Psoas muscle (tissue), 8 donors: Measurements from ENCODE around the gene RAD51C. TPM values are rescaled to one million over a fixed set of nuclear protein-coding genes. Genes with fewer than 3 reads are reported as not detected.
A peak's percentile ranks its signal among the peaks of the same experiment; 100 is the strongest.

Source experiments
- ATAC-seq, 4 donors: fragments of 200-7000 bp; cut with Tn5 transposase; one replicate each; pipeline ENCODE4 v1.9.1; 2020; ENCODE audit warnings: moderate library complexity in 3 of 4, mild to moderate bottlenecking in 2 of 4
- DNase-seq, 2 donors: peaks; one replicate each; pipeline ENCODE4 v3.0.0-alpha.2; 2020
- H3K27ac ChIP-seq: fragments of 200-600 bp; one replicate; pipeline ENCODE4 v1.8.0; 2022
- H3K27me3 ChIP-seq, 3 donors: fragments of 200-600 bp in 1 of 3; one replicate each; pipeline versions ENCODE4 v1.6.1 to v1.8.0; 2013 to 2022; ENCODE audit warnings: low read length in 2 of 3, mild to moderate bottlenecking in 2 of 3, moderate library complexity in 1 of 3; ENCODE audit not compliant: insufficient read depth in 3 of 3
- H3K36me3 ChIP-seq, 2 donors: fragments of 200-600 bp in 1 of 2; one replicate each; pipeline versions ENCODE4 v1.6.1 to v1.8.0; 2013 to 2022; ENCODE audit warnings: low read depth in 1 of 2, mild to moderate bottlenecking in 1 of 2, moderate library complexity in 1 of 2; ENCODE audit not compliant: insufficient read depth in 1 of 2
- H3K4me1 ChIP-seq: fragments of 200-600 bp; one replicate; pipeline ENCODE4 v1.8.0; 2022
- H3K4me3 ChIP-seq: fragments of 200-600 bp; one replicate; pipeline ENCODE4 v1.8.0; 2022; ENCODE audit warnings: mild to moderate bottlenecking
- H3K9me3 ChIP-seq: fragments of 200-600 bp; one replicate; pipeline ENCODE4 v1.8.0; 2022
- CTCF ChIP-seq: fragments of 200-600 bp; IDR thresholded peaks from one replicate; pipeline ENCODE4 v1.8.0; 2022; ENCODE audit warnings: antibody characterized with exemption
- WGBS, 3 donors: extraction: QIAGEN DNeasy Blood & Tissue Kit; methylation state at CpG; one replicate each; pipeline versions ENCODE4 v1.1.6 to v1.1.7; 2013; 5-methylcytosine and 5-hydroxymethylcytosine counted together
- intact Hi-C, 2 donors: fragments of 100-400 bp; cut with DNase I; formaldehyde crosslinking; loops; one replicate each; pipeline versions ENCODE4 v1.11.0 to v1.14.2; 2022
- polyA plus RNA-seq, 3 donors: library from polyadenylated mRNA; stranded (reverse); fragments of 200-250 nt; gene quantifications; one replicate each; pipeline ENCODE4 v1.2.3, GENCODE V29; 2013
- total RNA-seq, 4 donors: library from RNA; stranded (reverse); fragmentation: NEBNext Ultra II Directional in 2 of 4; extraction: Animal tissue kit (Norgen Biotek cat#: 25700) in 2 of 4; gene quantifications; one replicate each; pipeline versions ENCODE4 v1.2.1 to v1.2.4, GENCODE V29; 2021 to 2023
- donor health status: healthy with polysubstance abuse.
- donor health status: DM: no; HTN: no; CAD: no; lungs with moderate emphysema.
- donor health status: Bipolar disorder and iron deficiency.
- donor health status: healthy.
- donor health status: DM: yes; HTN: yes; CAD: no.
- donor health status: DM: no; HTN: no; CAD: no.
- donor health status: DM: no; HTN: no; CAD: no.
- donor health status: DM: yes; HTN: yes; CAD: no.

Gene RAD51C
- total and polyA plus RNA-seq, 7 donors, result 11.0 to 23.2 (median 16.9) TPM

- no peak overlapping the region for H3K4me3 ChIP-seq
- H3K27ac ChIP-seq, result no peak overlapping the region
- WGBS, 3 donors, result 91 to 95% (median 92%) methylated on average over 4 of the region's 4 CpGs
- H3K9me3 ChIP-seq, result no peaks in the 10 kb centered on the region
- no peaks in the 10 kb centered on the region for H3K4me1 ChIP-seq
- intact Hi-C loops, result loop anchor here in 1 of 2 donors (5.0 kb wide), 1 partner anchor 191 kb away; the partner anchor contains the start of gene MTMR4
- DNase-seq, result no peak
- ATAC-seq, result no peak
- H3K36me3 ChIP-seq, result peaks cover 0 to 72% of the 10 kb centered on the region in 2 donors
- no peak for TF ChIP-seq CTCF
- H3K27me3 ChIP-seq, result no peaks in the 10 kb centered on the region
Measured at GRCh38 chr17:58703137-58703915, 10.9 kb downstream of the RAD51C start.

- Histone ChIP-seq H3K36me3 (peaks cover 0 to 71% of the 10 kb centered on the region in 2 donors), H3K27ac (no peak overlapping the region), H3K4me3 (no peak overlapping the region), H3K4me1 (no peaks in the 10 kb centered on the region), H3K27me3 (no peaks in the 10 kb centered on the region), H3K9me3 (no peaks in the 10 kb centered on the region)
- DNase-seq (no peak), ATAC-seq (no peak)
- WGBS, 3 donors, result 94 to 97% (median 97%) methylated on average over 2 of the region's 2 CpGs
- no peak for TF ChIP-seq CTCF
- intact Hi-C loops, result loop anchor here in 1 of 2 donors (5.0 kb wide), 1 partner anchor 192 kb away; the partner anchor contains the start of gene MTMR4
Measured at GRCh38 chr17:58703916-58704286, 11.5 kb downstream of the RAD51C start.

- no peak for ATAC-seq
- Histone ChIP-seq H3K4me1 (no peaks in the 10 kb centered on the region), H3K4me3 (no peak overlapping the region), H3K9me3 (no peaks in the 10 kb centered on the region), H3K36me3 (peaks cover 0 to 52% of the 10 kb centered on the region in 2 donors), H3K27ac (no peak overlapping the region), H3K27me3 (no peaks in the 10 kb centered on the region)
- intact Hi-C loops, result no loop called here
- no peak for TF ChIP-seq CTCF
- 64 to 76% (median 68%) methylated on average over 3 of the region's 3 CpGs for WGBS, 3 donors
- no peak for DNase-seq
Measured at GRCh38 chr17:58706351-58707140, 14.1 kb downstream of the RAD51C start.

- WGBS, 3 donors, result 54 to 55% (median 54%) methylated on average over 4 of the region's 4 CpGs
- Histone ChIP-seq H3K27ac (no peak overlapping the region), H3K9me3 (no peaks in the 10 kb centered on the region), H3K4me1 (no peaks in the 10 kb centered on the region), H3K4me3 (no peak overlapping the region), H3K36me3 (peaks cover 0 to 36% of the 10 kb centered on the region in 2 donors), H3K27me3 (no peaks in the 10 kb centered on the region)
- intact Hi-C loops, result loop anchor here (5.0 to 10.0 kb wide), 2 partner anchors 294 to 296 kb away; no protein-coding TSS in a partner anchor
- peak; percentile 62 for TF ChIP-seq CTCF
- DNase-seq (no peak), ATAC-seq (no peak)
Measured at GRCh38 chr17:58710948-58711552, 18.6 kb downstream of the RAD51C start.
